ENCODE measurements around the gene NLRP3. TPM values are rescaled to one million over a fixed set of nuclear protein-coding genes. Genes with fewer than 3 reads are reported as not detected.

The NLRP3 gene
- polyA plus RNA-seq, 2 donors, result 0.20 to 0.25 TPM

GRCh38 chr1:247435030-247435758 lies 19.2 kb downstream of the NLRP3 start:
- Histone ChIP-seq H3K36me3 (ENCODE audit: control insufficient read depth in 2 of 2, insufficient read depth in 2 of 2, low read length in 1 of 2) (no peaks in the 10 kb centered on the region), H3K9me3 (ENCODE audit: control insufficient read depth in 2 of 2, insufficient read depth in 1 of 2, low read depth in 1 of 2, low read length in 1 of 2) (no peaks in the 10 kb centered on the region), H3K27ac (ENCODE audit: low read depth in 2 of 2, low read length in 1 of 2) (no peak overlapping the region), H3K4me1 (ENCODE audit: control insufficient read depth in 2 of 2, insufficient read depth in 2 of 2, low read length in 1 of 2) (no peaks in the 10 kb centered on the region), H3K4me3 (ENCODE audit: low read depth in 1 of 2, low read length in 2 of 2) (no peak overlapping the region), H3K27me3 (ENCODE audit: control insufficient read depth in 1 of 2, insufficient read depth in 2 of 2, low read length in 2 of 2) (no peaks in the 10 kb centered on the region)
- WGBS, 2 donors, result 68 to 71% methylated on average over 13 of the region's 13 CpGs

- H3K4me3 ChIP-seq (ENCODE audit: low read depth in 1 of 2, low read length in 2 of 2), result no peak overlapping the region
- 83 to 84% methylated on average over 3 of the region's 3 CpGs for WGBS, 2 donors
- H3K36me3 ChIP-seq (ENCODE audit: control insufficient read depth in 2 of 2, insufficient read depth in 2 of 2, low read length in 1 of 2), result no peaks in the 10 kb centered on the region
- H3K27me3 ChIP-seq (ENCODE audit: control insufficient read depth in 1 of 2, insufficient read depth in 2 of 2, low read length in 2 of 2), result no peaks in the 10 kb centered on the region
- H3K9me3 ChIP-seq (ENCODE audit: control insufficient read depth in 2 of 2, insufficient read depth in 1 of 2, low read depth in 1 of 2, low read length in 1 of 2), result no peaks in the 10 kb centered on the region
- H3K27ac ChIP-seq (ENCODE audit: low read depth in 2 of 2, low read length in 1 of 2), result no peak overlapping the region
- H3K4me1 ChIP-seq (ENCODE audit: control insufficient read depth in 2 of 2, insufficient read depth in 2 of 2, low read length in 1 of 2), result no peaks in the 10 kb centered on the region
Measured at GRCh38 chr1:247435759-247436147, 19.8 kb downstream of the NLRP3 start.

DNA sequence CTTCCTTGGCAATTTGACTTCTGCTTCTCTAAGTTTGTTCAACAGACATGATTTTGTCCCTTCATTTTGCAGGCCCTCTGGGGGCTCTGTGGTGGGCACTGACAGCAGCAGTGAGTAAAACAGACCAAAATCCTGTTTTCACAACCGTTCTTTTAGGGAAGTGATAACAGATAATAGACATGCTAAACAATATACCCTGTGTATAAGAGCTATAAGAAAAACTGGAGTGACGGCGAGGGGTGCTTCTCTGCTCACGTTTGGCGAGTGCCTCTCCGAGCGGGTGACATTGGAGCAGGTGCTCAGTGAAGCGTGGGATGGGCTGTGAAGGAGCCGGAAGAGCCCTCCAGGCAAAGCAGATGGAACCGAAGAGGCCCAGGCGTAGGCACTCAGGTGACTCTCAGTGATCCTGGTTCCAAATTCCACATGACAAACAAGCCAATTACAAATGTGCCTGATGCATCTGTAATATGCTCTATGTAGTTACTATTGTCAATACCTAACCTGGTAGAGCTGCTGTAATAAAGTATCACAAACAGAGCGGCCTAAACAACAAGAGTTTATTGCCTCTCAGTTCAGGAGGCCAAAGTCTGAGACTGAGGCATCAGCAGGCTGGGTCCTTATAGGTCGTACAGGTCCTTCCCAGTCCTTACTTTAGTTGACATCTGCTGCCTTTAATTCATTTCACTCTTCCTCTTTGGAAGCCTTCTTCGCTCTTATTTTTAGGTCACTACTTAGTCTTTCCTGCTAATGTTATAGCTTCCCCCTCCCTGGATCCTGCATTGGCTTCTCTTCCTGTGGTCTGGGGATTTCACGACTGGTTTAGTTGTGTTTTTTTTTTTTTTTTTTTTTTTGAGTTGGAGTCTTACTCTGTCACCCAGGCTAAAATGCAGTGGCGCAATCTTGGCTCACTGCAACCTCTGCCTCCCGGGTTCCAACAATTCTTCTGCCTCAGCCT lies 21.9 kb downstream of the NLRP3 start:
- Histone ChIP-seq H3K4me3 (ENCODE audit: low read depth in 1 of 2, low read length in 2 of 2) (no peak overlapping the region), H3K27me3 (ENCODE audit: control insufficient read depth in 1 of 2, insufficient read depth in 2 of 2, low read length in 2 of 2) (no peaks in the 10 kb centered on the region), H3K27ac (ENCODE audit: low read depth in 2 of 2, low read length in 1 of 2) (no peak overlapping the region), H3K9me3 (ENCODE audit: control insufficient read depth in 2 of 2, insufficient read depth in 1 of 2, low read depth in 1 of 2, low read length in 1 of 2) (no peaks in the 10 kb centered on the region), H3K36me3 (ENCODE audit: control insufficient read depth in 2 of 2, insufficient read depth in 2 of 2, low read length in 1 of 2) (no peaks in the 10 kb centered on the region), H3K4me1 (ENCODE audit: control insufficient read depth in 2 of 2, insufficient read depth in 2 of 2, low read length in 1 of 2) (no peaks in the 10 kb centered on the region)
- 72 to 83% methylated on average over 17 of the region's 17 CpGs for WGBS, 2 donors

DNA sequence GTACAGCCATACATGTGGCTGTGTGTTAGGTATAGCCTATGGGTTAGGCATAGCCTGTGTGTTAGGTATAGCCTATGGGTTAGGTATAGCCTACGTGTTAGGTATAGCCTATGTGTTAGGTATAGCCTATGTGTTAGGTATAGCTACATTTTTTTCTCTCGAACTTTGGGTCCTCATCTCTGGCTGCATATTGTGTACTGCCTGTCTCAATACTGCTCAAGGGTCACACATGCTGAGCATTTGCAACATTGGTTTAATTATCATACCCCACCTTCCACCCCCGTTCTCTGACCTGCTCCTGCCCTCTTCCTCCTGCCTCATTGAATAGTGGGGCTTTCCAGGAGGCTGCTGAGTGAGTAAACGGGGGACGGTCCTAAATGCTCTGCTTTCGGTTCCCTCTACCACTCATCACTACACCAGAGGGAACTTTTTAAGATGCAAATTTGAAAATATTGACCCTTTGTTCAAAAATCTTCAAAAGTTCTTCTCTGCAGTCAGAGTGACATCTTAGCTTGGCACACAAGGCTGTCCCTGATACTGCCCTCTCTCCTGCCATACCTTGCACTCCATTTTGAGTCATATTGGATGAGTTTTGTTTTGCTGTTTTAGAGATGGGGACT lies 24.1 kb downstream of the NLRP3 start:
- H3K27ac ChIP-seq (ENCODE audit: low read depth in 2 of 2, low read length in 1 of 2), result no peak overlapping the region
- 58 to 59% methylated on average over 6 of the region's 6 CpGs for WGBS, 2 donors

GRCh38 chr1:247441606-247442005 lies 25.6 kb downstream of the NLRP3 start:
- WGBS, 2 donors, result 83 to 86% methylated on average over 5 of the region's 5 CpGs
- H3K4me3 ChIP-seq (ENCODE audit: low read depth in 1 of 2, low read length in 2 of 2), result no peak overlapping the region
- no peaks in the 10 kb centered on the region for H3K36me3 ChIP-seq (ENCODE audit: control insufficient read depth in 2 of 2, insufficient read depth in 2 of 2, low read length in 1 of 2)
- no peak overlapping the region for H3K27ac ChIP-seq (ENCODE audit: low read depth in 2 of 2, low read length in 1 of 2)
- no peaks in the 10 kb centered on the region for H3K4me1 ChIP-seq (ENCODE audit: control insufficient read depth in 2 of 2, insufficient read depth in 2 of 2, low read length in 1 of 2)
- H3K27me3 ChIP-seq (ENCODE audit: control insufficient read depth in 1 of 2, insufficient read depth in 2 of 2, low read length in 2 of 2), result no peaks in the 10 kb centered on the region
- H3K9me3 ChIP-seq (ENCODE audit: control insufficient read depth in 2 of 2, insufficient read depth in 1 of 2, low read depth in 1 of 2, low read length in 1 of 2), result no peaks in the 10 kb centered on the region

More for the DNA sequence above, 24.1 kb downstream of the NLRP3 start:
- H3K4me3 ChIP-seq (ENCODE audit: low read depth in 1 of 2, low read length in 2 of 2), result no peak overlapping the region
- no peaks in the 10 kb centered on the region for H3K4me1 ChIP-seq (ENCODE audit: control insufficient read depth in 2 of 2, insufficient read depth in 2 of 2, low read length in 1 of 2)
- no peaks in the 10 kb centered on the region for H3K27me3 ChIP-seq (ENCODE audit: control insufficient read depth in 1 of 2, insufficient read depth in 2 of 2, low read length in 2 of 2)
- no peaks in the 10 kb centered on the region for H3K36me3 ChIP-seq (ENCODE audit: control insufficient read depth in 2 of 2, insufficient read depth in 2 of 2, low read length in 1 of 2)
- no peaks in the 10 kb centered on the region for H3K9me3 ChIP-seq (ENCODE audit: control insufficient read depth in 2 of 2, insufficient read depth in 1 of 2, low read depth in 1 of 2, low read length in 1 of 2)

- Histone ChIP-seq H3K27me3 (ENCODE audit: control insufficient read depth in 1 of 2, insufficient read depth in 2 of 2, low read length in 2 of 2) (no peaks in the 10 kb centered on the region), H3K36me3 (ENCODE audit: control insufficient read depth in 2 of 2, insufficient read depth in 2 of 2, low read length in 1 of 2) (no peaks in the 10 kb centered on the region), H3K9me3 (ENCODE audit: control insufficient read depth in 2 of 2, insufficient read depth in 1 of 2, low read depth in 1 of 2, low read length in 1 of 2) (no peaks in the 10 kb centered on the region), H3K27ac (ENCODE audit: low read depth in 2 of 2, low read length in 1 of 2) (no peak overlapping the region), H3K4me1 (ENCODE audit: control insufficient read depth in 2 of 2, insufficient read depth in 2 of 2, low read length in 1 of 2) (no peaks in the 10 kb centered on the region), H3K4me3 (ENCODE audit: low read depth in 1 of 2, low read length in 2 of 2) (no peak overlapping the region)
- WGBS, 2 donors, result 63 to 69% methylated on average over 4 of the region's 4 CpGs
Measured at GRCh38 chr1:247442164-247442563, 26.2 kb downstream of the NLRP3 start.

- H3K27me3 ChIP-seq (ENCODE audit: control insufficient read depth in 1 of 2, insufficient read depth in 2 of 2, low read length in 2 of 2), result no peaks in the 10 kb centered on the region
- H3K36me3 ChIP-seq (ENCODE audit: control insufficient read depth in 2 of 2, insufficient read depth in 2 of 2, low read length in 1 of 2), result no peaks in the 10 kb centered on the region
- H3K4me1 ChIP-seq (ENCODE audit: control insufficient read depth in 2 of 2, insufficient read depth in 2 of 2, low read length in 1 of 2), result peaks cover 0 to 3% of the 10 kb centered on the region in 2 donors
- H3K9me3 ChIP-seq (ENCODE audit: control insufficient read depth in 2 of 2, insufficient read depth in 1 of 2, low read depth in 1 of 2, low read length in 1 of 2), result no peaks in the 10 kb centered on the region
- H3K27ac ChIP-seq (ENCODE audit: low read depth in 2 of 2, low read length in 1 of 2), result no peak overlapping the region
- 54 to 59% methylated on average over 5 of the region's 5 CpGs for WGBS, 2 donors
- H3K4me3 ChIP-seq (ENCODE audit: low read depth in 1 of 2, low read length in 2 of 2), result no peak overlapping the region
Measured at GRCh38 chr1:247443641-247444040, 27.7 kb downstream of the NLRP3 start.

GRCh38 chr1:247444571-247444970 lies 28.6 kb downstream of the NLRP3 start:
- H3K27me3 ChIP-seq (ENCODE audit: control insufficient read depth in 1 of 2, insufficient read depth in 2 of 2, low read length in 2 of 2), result no peaks in the 10 kb centered on the region
- no peaks in the 10 kb centered on the region for H3K9me3 ChIP-seq (ENCODE audit: control insufficient read depth in 2 of 2, insufficient read depth in 1 of 2, low read depth in 1 of 2, low read length in 1 of 2)
- no peak overlapping the region for H3K4me3 ChIP-seq (ENCODE audit: low read depth in 1 of 2, low read length in 2 of 2)
- no peaks in the 10 kb centered on the region for H3K36me3 ChIP-seq (ENCODE audit: control insufficient read depth in 2 of 2, insufficient read depth in 2 of 2, low read length in 1 of 2)
- WGBS, 2 donors, result 66 to 68% methylated on average over 6 of the region's 6 CpGs
- H3K4me1 ChIP-seq (ENCODE audit: control insufficient read depth in 2 of 2, insufficient read depth in 2 of 2, low read length in 1 of 2), result peaks cover 0 to 3% of the 10 kb centered on the region in 2 donors
- H3K27ac ChIP-seq (ENCODE audit: low read depth in 2 of 2, low read length in 1 of 2), result no peak overlapping the region

DNA sequence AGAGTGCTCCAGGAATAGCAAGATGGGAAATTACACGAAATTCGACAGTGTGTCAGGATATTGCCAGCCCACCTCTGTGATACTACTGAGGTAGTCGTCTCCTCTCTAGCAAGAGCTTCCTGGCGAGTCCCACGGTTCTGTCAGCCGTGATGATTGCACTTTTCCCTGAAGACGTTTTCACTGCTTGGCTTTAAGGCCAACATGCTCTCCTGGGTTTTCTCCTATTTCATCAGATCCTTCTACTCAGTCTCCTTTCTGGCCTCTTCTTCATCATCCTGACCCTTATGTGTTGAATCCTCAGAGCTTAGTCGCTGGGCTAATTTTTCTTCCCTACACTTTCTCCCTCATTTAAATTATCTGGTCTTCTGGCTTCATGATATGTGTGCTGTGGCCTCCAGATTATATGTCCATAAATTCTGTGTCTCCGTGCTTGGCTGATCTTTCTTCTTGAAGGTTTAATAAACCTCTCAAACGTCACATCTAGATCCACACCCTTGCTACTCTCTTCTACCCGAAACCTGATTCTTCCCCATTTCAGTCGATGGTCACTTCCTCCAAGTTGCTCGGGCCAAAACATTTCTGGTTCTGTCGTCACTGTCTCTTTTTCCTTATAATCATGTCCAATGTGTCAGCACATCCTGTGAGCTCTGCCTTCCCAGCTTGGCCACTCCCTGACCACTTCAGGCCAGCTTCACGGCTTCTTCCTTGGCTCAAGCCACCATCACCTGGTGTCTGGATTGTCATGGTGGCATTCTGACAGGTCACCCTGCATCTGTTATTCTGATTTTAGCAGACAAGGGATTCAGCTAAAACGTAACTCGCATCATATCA lies 29.8 kb downstream of the NLRP3 start:
- Histone ChIP-seq H3K4me1 (ENCODE audit: control insufficient read depth in 2 of 2, insufficient read depth in 2 of 2, low read length in 1 of 2) (peaks cover 0 to 3% of the 10 kb centered on the region in 2 donors), H3K36me3 (ENCODE audit: control insufficient read depth in 2 of 2, insufficient read depth in 2 of 2, low read length in 1 of 2) (no peaks in the 10 kb centered on the region), H3K27ac (ENCODE audit: low read depth in 2 of 2, low read length in 1 of 2) (no peak overlapping the region), H3K4me3 (ENCODE audit: low read depth in 1 of 2, low read length in 2 of 2) (no peak overlapping the region), H3K9me3 (ENCODE audit: control insufficient read depth in 2 of 2, insufficient read depth in 1 of 2, low read depth in 1 of 2, low read length in 1 of 2) (no peaks in the 10 kb centered on the region), H3K27me3 (ENCODE audit: control insufficient read depth in 1 of 2, insufficient read depth in 2 of 2, low read length in 2 of 2) (no peaks in the 10 kb centered on the region)
- 78 to 85% methylated on average over 17 of the region's 17 CpGs for WGBS, 2 donors

Data from esophagus (tissue), 2 donors.